Stimulated activated CD8-positive, alpha-beta memory T cell treated with anti-CD3 and anti-CD28 coated beads, Interleukin-4, amount 100 ng/mL, for 1 hour (primary cell): ENCODE measurements around the gene PCBP3.
"Not testable (repeated sequence)": the region's sequence is repeated elsewhere in the genome, so short reads cannot be mapped to it uniquely, and the experiment has no call there.

ENCODE experiments used
- DNase-seq, 2 donors: peaks; one replicate each; pipeline ENCODE4 v3.0.0-alpha.2; 2020; ENCODE audit warnings: low read depth in 2 of 2, low spot score in 1 of 2

Gene PCBP3

DNA sequence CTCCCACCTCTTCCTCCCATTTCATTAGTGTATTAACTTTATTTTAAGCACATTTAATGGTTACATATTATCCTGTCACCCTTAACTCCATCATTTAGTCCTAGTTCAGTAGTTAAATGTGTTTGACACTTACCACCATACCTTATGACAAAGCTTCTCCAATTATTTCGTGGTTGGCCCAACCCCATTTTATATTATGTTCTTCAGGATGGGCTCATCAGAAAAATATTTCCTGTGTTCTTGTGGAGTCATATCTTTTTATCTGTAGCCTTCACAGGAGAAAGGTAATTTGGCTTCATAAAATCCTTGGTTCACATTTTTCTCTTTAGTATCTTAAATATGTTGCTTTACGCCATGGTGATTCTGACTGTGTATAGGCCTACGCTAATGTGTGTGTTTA, 195.7 kb downstream of the PCBP3 start:
- no peak for DNase-seq

DNA sequence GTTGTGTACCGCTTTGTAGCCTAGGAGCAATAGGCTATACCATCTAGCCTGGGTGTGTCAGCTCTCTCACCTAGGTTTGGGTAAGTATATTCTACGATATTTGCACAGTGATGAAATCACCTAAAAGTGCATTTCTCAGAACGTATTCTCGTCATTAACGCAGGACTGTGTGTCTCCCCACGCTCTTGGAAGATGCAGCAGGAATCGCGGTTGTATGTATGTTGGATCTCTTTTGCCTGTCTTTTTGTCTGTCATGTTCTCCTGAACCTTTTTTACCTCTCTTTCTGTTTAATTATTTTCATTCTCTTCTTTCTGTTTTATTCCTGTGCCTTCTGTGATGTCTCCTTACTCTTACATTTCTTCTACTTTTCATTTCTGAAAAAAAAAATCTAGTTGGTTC, 197.5 kb downstream of the PCBP3 start:
- DNase-seq: no peak

DNA sequence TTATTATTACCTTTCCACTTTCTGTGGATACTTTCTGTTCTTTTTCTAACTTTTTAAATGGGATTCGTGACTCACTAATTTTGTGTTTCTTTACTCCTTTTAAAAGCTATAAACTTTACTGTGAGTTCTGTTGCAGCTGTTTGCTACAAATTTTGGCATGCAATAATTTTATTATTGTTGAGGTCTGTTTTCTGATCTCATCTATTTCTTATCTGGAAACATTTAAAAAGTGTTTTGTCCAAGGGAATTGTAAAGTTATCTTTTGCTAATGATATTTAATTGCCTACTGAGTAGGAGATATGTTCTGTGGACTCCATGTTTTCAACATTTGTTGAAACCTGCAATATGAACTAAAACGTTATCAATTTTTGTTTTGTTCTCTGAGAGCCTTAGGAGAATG, 199.9 kb downstream of the PCBP3 start:
- DNase-seq: no peak

DNA sequence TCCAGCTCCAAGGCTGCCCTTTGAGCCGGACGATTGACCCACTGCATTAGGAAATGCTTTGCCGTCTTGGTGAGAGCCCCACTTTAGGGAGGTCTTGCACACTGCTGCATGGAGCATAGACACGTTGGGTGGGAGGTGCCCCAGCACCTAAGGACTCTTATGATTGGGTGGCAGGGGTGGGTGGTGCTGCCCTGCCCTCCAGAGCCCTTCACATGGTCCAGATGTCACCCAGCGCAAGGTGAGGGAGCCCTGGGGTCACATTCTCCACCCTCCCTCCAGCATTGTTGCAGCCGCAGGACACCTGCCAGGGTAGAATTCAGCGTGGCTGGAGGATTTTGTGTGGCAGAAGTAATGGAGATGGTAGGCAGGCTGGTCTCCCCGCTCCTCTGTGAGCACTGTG, 200.7 kb downstream of the PCBP3 start:
- no peak for DNase-seq

DNA sequence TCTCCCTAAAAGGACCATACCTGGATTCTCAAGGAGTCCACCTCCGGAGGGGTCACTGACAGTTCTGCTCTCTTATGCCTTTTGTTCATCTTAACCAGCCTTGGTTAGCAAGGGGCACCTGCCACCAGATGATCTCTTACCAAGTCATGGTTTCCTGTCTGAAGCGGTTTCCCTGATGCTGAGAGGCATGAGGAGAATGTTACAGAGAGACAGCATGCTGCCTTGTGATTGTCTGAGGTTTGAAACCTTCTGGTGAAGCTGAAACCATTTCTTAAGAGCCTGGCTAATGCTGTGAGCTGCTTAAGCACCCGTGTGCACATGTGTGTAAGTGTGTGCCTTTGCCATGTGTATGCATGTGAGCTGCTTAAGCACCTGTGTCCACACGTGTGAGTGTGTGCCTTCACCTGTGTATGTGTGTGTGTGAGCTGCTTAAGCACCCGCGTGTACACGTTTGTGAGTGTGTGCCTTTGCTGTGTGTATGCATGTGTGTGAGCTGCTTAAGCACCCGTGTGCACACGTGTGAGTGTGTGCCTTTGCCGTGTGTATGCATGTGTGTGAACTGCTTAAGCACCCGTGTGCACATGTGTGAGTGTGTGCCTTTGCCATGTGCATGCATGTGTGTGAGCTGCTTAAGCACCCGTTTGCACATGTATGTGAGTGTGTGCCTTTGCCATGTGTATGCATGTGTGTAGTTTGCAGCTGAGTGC, 201.7 kb downstream of the PCBP3 start:
- no peak for DNase-seq

DNA sequence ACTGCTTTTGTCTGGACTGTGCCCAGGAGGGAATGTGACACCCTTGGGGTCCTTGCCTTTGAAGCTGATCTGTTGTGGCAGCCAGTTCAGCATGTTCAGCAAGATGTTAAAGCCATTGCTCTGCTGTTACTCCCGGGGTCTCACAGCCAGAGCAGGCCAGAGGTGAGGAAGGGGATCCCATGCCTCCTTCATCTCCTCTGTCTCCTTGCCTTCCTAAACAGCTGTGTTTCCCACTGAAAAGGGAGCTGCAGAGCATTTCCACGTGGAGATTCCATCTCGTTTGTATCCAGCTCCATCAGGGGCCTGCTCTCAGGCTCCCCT, 202.2 kb downstream of the PCBP3 start:
- no peak for DNase-seq

DNA sequence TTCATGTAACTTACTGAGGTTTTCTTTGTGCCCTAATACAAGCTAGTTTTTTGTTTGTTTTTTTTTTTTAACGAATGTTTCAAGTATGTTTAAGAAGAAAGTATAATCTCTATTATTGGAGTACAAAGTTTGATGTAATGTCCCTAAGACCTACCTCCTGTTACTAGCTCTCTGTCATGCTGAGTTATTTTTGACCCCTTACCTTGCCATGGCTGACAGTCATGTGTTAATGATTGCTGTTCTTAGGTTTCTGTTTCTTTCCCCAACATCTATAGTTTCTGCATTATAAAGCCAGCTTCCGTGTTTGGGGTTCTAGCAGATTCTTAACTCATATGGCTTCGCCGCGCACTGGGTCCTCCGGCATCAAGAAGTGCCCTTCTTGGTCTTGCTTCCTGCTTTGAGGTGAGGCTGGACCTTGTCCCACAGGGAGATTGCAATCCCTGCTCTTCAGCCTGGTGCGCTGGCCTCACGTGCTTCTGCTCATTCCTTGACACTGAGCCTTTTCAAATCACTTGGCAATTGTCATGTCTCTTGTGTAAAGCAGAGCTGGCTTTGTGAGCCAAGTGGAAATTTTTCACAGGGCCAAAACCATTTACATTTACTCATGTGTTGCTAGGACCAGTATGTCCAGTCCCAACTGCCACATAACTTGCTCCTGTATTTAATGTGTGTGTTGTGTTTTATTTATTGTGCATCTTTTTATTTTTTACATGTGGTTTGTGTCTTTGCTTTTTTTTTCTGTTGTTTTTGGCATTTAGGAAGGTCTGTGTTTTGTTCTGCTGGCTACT, 203.0 kb downstream of the PCBP3 start:
- no peak for DNase-seq

DNA sequence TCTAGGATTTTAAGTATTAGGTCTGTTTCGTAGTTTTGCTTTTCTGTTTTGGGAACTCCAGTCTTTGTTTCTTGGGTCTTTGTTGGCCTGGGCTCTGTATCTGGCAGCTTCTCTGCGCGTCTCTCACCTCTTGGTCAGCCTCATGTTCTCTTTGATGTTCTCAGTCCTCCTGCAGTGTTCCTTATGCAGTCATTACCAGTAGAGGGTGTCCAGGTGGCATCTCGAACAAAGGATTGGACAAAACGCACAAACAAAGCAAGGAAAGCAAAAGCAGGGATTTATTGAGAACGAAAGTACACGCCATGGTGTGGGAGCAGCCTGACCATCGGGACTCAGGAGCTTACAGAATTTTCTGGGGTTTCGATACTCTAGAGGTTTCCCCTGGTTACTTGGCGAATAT, 204.3 kb downstream of the PCBP3 start:
- no peak for DNase-seq

DNA sequence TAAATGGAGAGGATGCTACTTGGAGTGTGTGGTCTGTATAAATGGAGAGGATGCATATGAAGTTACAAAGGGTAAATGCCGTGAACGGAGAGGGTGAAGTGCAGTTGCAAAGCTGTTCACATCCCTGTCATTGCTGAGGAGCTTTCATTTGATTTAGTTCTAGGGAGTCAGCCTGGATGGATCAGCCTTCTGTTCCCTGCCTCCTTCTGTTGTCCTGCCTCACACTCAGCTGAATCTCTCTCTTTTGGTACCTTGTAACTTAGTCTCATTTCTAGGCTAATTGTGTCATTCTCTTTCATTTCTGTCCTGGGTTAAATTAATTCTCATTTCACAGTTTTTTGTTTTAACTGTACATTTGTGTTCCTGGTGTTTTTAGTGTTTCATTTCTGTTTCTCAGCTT, 204.8 kb downstream of the PCBP3 start:
- DNase-seq: no peak

DNA sequence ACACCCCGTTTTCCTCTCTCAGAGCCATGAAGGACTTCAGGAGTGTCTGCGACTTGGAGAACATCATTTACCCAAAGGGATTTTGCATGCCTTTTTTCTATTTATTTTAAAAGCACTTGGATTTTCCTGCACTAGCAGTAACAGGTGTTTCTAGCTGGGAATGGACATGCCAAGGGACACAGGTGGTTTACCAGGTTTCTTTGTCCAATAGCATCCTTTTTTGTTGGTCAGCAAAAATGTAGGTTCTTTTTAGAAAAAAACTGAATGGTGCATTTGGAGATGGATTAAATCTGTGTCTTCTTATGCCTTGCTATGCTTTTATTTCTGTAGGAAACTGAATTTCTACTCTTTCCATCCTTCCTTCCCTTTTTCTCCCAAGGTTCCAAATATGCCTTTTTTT, 205.3 kb downstream of the PCBP3 start:
- DNase-seq: no peak

DNA sequence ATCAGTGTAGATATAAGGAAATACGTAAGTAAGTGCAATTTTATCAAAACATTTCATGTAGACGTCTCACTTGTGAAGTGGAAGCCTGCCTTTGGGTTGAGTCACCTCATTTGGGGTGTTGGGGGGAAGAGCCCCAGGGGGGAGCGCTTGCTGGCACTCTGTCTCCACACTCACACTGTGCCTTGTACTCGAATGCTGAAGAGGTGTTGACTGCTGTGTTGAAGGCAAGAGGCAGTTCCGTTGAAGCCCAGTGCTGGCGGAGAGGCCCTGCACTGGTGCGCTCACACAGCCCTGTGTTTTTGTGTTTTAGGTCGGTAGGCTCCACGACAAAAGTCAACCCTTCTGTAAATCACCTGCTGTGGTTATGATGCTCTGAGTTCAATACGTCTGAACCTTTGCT, 206.1 kb downstream of the PCBP3 start:
- no peak for DNase-seq

DNA sequence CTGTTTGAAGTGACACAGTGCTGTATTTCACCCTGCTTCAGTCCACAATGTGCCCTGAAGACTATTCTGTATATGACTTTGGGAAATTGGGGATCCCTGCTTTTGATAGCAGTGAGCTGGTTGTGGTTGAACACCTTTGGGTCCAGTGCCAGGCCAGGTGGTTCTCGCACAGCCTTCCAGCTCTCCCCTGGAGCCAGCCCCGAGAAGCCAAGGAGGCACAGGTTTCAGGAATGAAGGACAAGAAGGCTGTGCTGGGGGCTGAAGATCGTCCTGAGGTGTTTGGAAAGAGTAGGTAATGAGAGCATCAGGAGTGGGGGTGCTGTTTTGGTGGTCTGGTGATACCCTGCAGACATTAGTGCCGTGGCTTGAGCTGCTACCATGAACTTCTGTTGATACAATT, 206.7 kb downstream of the PCBP3 start:
- DNase-seq: no peak

DNA sequence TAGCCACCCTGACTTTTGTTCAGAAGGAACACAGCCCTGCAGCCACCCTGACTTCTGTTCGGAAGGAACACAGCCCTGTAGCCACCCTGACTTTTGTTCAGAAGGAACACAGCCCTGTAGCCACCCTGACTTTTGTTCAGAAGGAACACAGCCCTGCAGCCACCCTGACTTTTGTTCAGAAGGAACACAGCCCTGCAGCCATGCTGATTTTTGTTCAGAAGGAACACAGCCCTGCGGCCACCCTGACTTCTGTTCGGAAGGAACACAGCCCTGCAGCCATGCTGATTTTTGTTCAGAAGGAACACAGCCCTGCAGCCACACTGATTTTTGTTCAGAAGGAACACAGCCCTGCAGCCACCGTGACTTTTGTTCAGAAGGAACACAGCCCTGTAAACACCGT, 208.9 kb downstream of the PCBP3 start:
- not testable (repeated sequence) for DNase-seq

DNA sequence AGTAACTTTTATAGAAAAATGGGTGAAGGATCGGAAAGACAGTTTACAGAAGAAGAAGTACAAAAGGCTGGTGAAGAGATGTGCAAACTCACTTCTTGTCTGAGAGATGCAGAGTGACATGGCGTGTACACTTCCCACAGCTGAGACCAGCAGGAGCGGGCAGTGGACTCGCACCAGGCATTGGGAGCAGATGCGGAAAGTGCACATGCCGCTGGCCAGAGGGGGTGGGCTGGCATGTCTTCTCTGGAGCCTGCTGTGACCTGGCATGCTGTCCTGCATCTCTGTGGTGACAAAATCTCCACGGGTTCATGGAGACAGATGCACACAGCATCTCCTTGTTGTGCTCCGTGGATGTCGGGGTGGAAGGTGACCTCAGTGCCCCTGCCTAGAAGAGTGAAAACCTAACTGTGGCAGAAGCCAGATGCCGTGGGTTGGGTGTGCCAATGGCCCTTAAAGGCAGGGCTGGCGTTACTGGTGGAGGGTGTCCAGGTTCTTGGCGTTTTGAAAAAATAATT, 209.4 kb downstream of the PCBP3 start:
- DNase-seq: no peak

DNA sequence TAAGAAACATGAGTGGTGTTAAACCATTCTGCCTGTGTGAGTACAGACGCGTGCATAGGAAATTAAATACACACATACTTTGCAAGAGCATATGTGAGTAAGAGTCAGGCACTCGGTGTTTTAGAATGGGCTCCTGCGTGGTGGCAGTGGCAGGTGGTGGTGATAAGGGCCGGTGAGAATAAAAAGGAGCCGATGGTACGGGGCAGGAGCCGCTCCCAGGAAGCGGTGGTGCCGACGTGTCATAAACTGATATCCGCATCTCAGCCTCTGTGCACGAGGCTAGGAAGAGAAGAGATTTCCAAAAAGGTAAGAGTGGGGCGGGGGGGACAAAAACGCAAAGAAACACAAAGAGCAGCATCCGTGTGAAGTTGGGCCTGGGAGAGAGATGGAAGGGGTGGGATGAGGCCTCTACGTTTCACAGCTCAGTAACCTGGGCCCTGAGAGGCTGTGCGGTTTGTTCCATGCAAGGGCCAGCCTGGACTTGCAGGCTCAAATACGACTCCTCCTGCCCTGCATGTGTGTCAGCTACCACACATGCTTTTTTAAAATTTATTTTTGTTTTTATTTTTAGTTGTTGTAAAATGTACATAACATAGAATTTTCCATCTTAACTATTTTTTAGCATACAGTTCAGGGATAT, 210.3 kb downstream of the PCBP3 start:
- DNase-seq: no peak

DNA sequence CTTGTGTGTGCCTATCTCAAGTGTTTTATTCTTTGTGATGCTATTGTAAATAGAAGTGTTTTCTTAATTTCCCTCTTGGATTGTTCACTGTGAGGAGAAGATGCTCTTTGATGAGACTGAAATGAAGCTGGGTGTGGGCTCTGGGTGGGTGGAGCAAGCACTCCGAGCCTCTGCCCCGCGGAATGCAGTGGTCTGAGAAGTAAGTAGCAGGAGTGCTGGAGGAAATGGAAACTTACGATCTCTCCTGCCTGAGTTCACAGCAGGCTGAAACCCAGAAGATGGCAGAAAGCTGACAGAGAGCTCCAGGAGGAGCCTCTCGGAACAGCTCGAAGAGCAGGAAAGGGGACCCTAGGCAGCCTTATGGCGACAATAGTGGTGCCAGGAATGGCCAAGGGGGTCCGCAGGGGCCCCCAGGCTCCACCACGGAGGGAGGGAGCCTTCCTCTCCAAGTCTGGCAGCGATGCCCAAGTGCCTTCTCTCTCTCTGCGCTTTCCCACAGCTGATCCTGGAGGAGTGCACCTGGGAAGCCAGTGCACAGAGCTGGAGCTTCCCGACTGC, 211.2 kb downstream of the PCBP3 start:
- DNase-seq: no peak

DNA sequence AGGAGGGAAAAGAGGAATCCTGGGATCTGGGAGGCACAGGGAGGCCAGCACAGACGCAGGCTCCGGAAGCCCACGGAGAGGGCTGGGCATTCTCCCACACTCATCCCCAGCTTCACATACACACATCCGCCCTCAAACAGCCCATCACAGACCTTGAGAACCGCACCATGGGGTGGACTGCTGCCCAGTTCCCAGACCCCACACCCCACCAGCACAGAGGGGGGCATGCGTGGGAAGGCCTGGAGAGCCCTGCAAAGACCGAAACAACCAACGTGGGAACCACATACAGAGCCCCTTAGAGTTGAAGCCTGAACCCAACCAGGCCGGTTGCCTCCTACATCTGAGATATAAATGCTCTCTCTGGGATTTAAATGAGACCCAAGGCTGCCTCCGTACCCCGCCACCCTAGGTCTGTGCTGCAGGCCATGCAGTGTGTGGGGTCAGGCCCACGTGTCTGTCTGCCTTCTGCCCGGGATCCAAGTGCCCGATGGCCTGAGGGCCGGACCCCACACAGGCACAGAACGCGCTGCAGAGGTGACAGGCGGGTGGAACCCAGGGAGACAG, 211.8 kb downstream of the PCBP3 start:
- no peak for DNase-seq

DNA sequence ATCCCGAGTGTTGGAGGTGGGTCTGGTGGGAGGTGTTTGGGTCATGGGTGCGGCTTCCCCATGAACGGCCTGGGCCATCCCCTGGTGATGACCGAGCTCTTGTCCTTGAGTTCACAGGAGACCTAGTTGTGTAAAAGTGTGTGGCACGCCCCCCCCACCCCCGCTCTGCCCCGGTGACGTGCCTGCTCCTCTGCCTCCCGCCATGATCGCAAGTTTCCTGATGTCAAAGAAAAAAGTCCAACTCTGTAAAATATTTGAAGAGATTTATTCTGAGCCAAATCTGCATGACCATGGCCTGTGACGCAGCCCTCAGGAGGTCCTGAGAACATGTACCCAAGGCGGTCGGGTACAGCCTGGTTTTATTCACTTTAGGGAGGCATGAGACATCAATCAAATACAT, 212.9 kb downstream of the PCBP3 start:
- no peak for DNase-seq

DNA sequence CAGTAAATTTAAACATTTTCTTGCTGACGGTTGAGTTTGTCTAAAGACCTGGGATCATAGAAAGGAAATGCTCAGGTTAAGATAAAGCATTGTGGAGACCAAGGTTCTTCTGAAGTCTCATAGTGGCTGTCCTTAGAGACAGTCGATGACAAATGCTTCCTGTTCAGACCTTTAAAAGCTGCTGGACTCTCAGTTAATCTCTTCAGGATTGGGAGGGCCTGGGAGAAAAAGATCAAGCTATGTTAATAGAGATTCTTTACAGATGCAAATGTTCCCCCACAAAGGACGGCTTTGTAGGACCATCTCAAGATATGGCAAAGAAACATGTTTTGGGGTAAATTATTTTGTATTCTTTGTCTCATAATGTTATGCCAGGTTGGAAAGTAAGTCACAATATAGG, 213.4 kb downstream of the PCBP3 start:
- no peak for DNase-seq

DNA sequence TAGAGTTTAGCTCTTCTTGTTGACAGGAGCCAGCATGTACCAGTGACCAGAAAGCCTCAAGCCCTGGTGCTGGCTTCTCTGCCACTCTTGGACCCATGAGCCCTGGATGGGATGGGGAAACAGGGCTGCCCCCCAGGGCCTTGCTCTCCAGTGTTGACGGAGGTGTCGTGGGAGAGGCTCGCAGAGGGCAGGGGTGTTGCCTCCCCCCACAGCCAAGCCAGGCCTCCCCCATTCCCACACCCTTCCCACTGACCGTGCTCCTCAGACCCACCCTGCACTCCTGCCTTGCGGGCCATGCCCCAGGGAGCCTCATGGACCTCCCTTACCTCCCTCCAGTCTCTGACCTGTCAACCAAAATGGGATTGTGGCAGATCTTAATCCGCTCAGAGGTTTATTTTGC, 214.2 kb downstream of the PCBP3 start:
- no peak for DNase-seq

DNA sequence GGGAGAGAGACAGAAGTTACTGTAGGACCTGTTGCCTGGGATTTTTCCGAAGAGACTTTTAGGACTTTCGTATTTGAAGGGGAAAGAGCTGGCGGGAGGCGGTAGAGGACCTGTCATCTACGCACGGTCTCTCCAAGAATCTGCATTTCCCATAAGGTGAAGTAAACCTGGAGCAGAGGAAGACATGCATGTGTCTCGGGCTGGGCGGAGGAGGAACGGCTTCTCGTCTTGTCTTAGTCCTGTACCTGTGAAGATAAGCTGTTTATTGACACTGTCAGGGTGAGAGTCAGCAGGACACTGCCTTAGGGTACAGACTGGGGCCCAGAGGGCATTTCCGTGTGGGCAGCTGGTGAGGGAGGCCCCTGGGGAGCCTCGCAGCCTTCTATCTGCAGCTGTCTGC, 214.7 kb downstream of the PCBP3 start:
- no peak for DNase-seq
